HL-60 (cell line): ENCODE data around the gene NPTXR.

Source experiments
- POLR2AphosphoS5 ChIP-seq: IDR thresholded peaks from 2 replicates; pipeline ENCODE4 v1.6.1; 2012; ENCODE audit warnings: low read depth
- TF ChIP-seq, protein P1 (sequence below): IDR thresholded peaks from one replicate; pipeline ENCODE4 v1.5.1; 2011; ENCODE audit warnings: low read length, control low read depth, inconsistent platforms; ENCODE audit not compliant: insufficient read depth

DNA sequence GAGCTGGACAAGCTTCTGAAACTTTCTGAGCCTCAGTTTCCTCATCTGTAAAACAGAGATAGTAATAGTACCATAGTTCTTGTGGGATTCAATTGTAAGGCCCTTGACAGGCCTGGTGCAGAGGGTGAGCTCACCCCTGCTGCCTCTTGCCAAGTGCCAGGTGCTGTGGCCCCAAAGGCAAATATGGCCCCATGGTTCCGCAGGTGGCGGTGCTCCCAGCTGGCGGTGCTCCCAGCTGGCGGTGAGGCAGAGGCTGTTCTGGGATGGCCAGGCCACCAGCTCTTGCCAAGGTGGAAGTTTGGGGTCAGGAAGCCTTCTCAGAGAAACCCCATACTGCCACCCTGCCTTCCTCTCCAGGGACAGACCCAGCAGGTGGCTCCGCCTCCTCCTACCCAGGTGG lies 8.8 kb downstream of the NPTXR start:
- no peak for TF ChIP-seq POLR2AphosphoS5
- TF ChIP-seq, protein P1, sequence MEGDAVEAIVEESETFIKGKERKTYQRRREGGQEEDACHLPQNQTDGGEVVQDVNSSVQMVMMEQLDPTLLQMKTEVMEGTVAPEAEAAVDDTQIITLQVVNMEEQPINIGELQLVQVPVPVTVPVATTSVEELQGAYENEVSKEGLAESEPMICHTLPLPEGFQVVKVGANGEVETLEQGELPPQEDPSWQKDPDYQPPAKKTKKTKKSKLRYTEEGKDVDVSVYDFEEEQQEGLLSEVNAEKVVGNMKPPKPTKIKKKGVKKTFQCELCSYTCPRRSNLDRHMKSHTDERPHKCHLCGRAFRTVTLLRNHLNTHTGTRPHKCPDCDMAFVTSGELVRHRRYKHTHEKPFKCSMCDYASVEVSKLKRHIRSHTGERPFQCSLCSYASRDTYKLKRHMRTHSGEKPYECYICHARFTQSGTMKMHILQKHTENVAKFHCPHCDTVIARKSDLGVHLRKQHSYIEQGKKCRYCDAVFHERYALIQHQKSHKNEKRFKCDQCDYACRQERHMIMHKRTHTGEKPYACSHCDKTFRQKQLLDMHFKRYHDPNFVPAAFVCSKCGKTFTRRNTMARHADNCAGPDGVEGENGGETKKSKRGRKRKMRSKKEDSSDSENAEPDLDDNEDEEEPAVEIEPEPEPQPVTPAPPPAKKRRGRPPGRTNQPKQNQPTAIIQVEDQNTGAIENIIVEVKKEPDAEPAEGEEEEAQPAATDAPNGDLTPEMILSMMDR, result no peak
